GM23248 (cell line): Measurements from ENCODE around the gene EBF3. TPM values are rescaled to one million over a fixed set of nuclear protein-coding genes. Genes with fewer than 3 reads are reported as not detected.

Experiments used
- DNase-seq: peaks from one replicate; pipeline ENCODE4 v3.0.0-alpha.2; 2015
- H2AFZ ChIP-seq: fragments of 200-600 bp; sonication (generic); 2 replicates; pipeline ENCODE4 v1.6.1; 2016; ENCODE audit warnings: antibody characterized with exemption
- H3F3A ChIP-seq: fragments of 200-600 bp; sonication (generic); 2 replicates; pipeline ENCODE4 v1.6.1; 2016; ENCODE audit warnings: mild to moderate bottlenecking, antibody characterized with exemption, mixed run types; ENCODE audit not compliant: insufficient read depth
- H3K27ac ChIP-seq: fragments of 200-600 bp; sonication (generic); 2 replicates; pipeline ENCODE4 v1.5.1; 2016; ENCODE audit warnings: mild to moderate bottlenecking
- H3K27me3 ChIP-seq: fragments of 200-600 bp; sonication (generic); replicated peaks from 2 replicates; pipeline ENCODE4 v1.6.1; 2016; ENCODE audit warnings: mild to moderate bottlenecking; ENCODE audit not compliant: insufficient read depth
- H3K36me3 ChIP-seq: fragments of 200-600 bp; sonication (generic); 2 replicates; pipeline ENCODE4 v1.6.1; 2016; ENCODE audit warnings: low read depth, mild to moderate bottlenecking
- H3K4me1 ChIP-seq: fragments of 200-600 bp; sonication (generic); 2 replicates; pipeline ENCODE4 v1.6.1; 2016; ENCODE audit warnings: mild to moderate bottlenecking; ENCODE audit not compliant: insufficient read depth
- H3K4me2 ChIP-seq: fragments of 200-600 bp; sonication (generic); one replicate; pipeline ENCODE4 v1.6.1; 2016; ENCODE audit warnings: mild to moderate bottlenecking; ENCODE audit not compliant: unreplicated experiment
- H3K4me3 ChIP-seq: fragments of 200-600 bp; sonication (generic); 2 replicates; pipeline ENCODE4 v1.5.1; 2016; ENCODE audit warnings: mild to moderate bottlenecking
- H3K79me2 ChIP-seq: fragments of 200-600 bp; sonication (generic); 2 replicates; pipeline ENCODE4 v1.6.1; 2016; ENCODE audit warnings: mild to moderate bottlenecking; ENCODE audit not compliant: insufficient read depth
- H3K9ac ChIP-seq: fragments of 200-600 bp; sonication (generic); 2 replicates; pipeline ENCODE4 v1.6.1; 2016; ENCODE audit warnings: mild to moderate bottlenecking
- H3K9me2 ChIP-seq: fragments of 200-600 bp; sonication (generic); 2 replicates; pipeline ENCODE4 v1.6.1; 2016; ENCODE audit warnings: mixed run types, mild to moderate bottlenecking, moderate library complexity; ENCODE audit not compliant: insufficient read depth
- H3K9me3 ChIP-seq: fragments of 200-600 bp; sonication (generic); one replicate; pipeline ENCODE4 v1.6.1; 2017; ENCODE audit warnings: low read depth
- H4K20me1 ChIP-seq: fragments of 200-600 bp; sonication (generic); 2 replicates; pipeline ENCODE4 v1.6.0; 2016; ENCODE audit not compliant: insufficient read depth
- EZH2 ChIP-seq: fragments of 200-600 bp; sonication (generic); IDR thresholded peaks from 2 replicates; pipeline ENCODE4 v1.6.1; 2018; ENCODE audit warnings: antibody characterized with exemption, mild to moderate bottlenecking; ENCODE audit not compliant: insufficient read depth, poor library complexity, severe bottlenecking
- EZH2phosphoT487 ChIP-seq: fragments of 200-600 bp; sonication (generic); IDR thresholded peaks from 2 replicates; pipeline ENCODE4 v1.6.1; 2018; ENCODE audit warnings: antibody characterized with exemption, moderate library complexity, mild to moderate bottlenecking, low read depth; ENCODE audit not compliant: insufficient read depth
- WGBS, 2 experiments: methylation state at CpG; one replicate each; pipeline ENCODE4 v1.1.6; 2015 to 2017; ENCODE audit warnings: low lambda C conversion rate in 2 of 2, low coverage in 1 of 2; ENCODE audit errors: missing lambda C conversion rate in 2 of 2; 5-methylcytosine and 5-hydroxymethylcytosine counted together
- in situ Hi-C: fragments of 300-500 bp; cut with MboI; formaldehyde crosslinking; loops from 2 replicates; pipeline ENCODE4 v1.15.0; 2020
- polyA plus RNA-seq: library from polyadenylated mRNA; unstranded; fragments of >200 nt; fragmentation: Nextera tagmentation; extraction: Ambion mirVana; gene quantifications from 2 replicates; pipeline ENCODE4 v1.2.1, GENCODE V29; 2016
- total RNA-seq: library from RNA; depleted of rRNA; stranded (reverse); fragments of >200 nt; shearing (Covaris generic); gene quantifications from 2 replicates; pipeline ENCODE4 v1.2.3, GENCODE V29; 2014

The EBF3 gene
- total and polyA plus RNA-seq, 2 experiments from 2014 or later: 0.15 to 0.43 TPM

- no peak overlapping the region for H3K27ac ChIP-seq
- peak overlapping the region; percentile 44 for H3K4me2 ChIP-seq
- TF ChIP-seq EZH2phosphoT487 (peak; percentile 90), EZH2 (peak; percentile 95)
- no peaks in the 10 kb centered on the region for H3K9me2 ChIP-seq
- 9 to 10% methylated on average over 50 to 58 of the region's 58 CpGs for WGBS, 2 experiments
- in situ Hi-C loops: loop anchor here (25.0 kb wide), 1 partner anchor 933 kb away; no protein-coding TSS in a partner anchor
- H3K4me1 ChIP-seq: peaks cover 7% of the 10 kb centered on the region; the same call in 1 of the 2 replicates
- H3F3A ChIP-seq: no peaks in the 10 kb centered on the region
- no peak overlapping the region for H2AFZ ChIP-seq
- no peak overlapping the region for H3K9ac ChIP-seq
- DNase-seq: no peak
- no peaks in the 10 kb centered on the region for H4K20me1 ChIP-seq
- H3K27me3 ChIP-seq: peaks cover 69% of the 10 kb centered on the region
- H3K9me3 ChIP-seq: no peaks in the 10 kb centered on the region
- no peak overlapping the region; the same call in 1 of the 2 replicates for H3K4me3 ChIP-seq
- no peaks in the 10 kb centered on the region for H3K79me2 ChIP-seq
- no peaks in the 10 kb centered on the region for H3K36me3 ChIP-seq
Observed at GRCh38 chr10:129970465-129971364, 6.6 kb upstream of the EBF3 start.

GRCh38 chr10:129969911-129970464 is 5.9 kb upstream of the EBF3 start:
- 10 to 15% methylated on average over 14 of the region's 14 CpGs for WGBS, 2 experiments
- H3K79me2 ChIP-seq: no peaks in the 10 kb centered on the region
- no peak overlapping the region for H2AFZ ChIP-seq
- no peak for DNase-seq
- peaks cover 7% of the 10 kb centered on the region; the same call in 1 of the 2 replicates for H3K4me1 ChIP-seq
- H3K4me2 ChIP-seq: no peak overlapping the region
- H3K4me3 ChIP-seq: no peak overlapping the region
- no peak overlapping the region for H3K9ac ChIP-seq
- no peaks in the 10 kb centered on the region for H3F3A ChIP-seq
- no peaks in the 10 kb centered on the region for H3K9me2 ChIP-seq
- TF ChIP-seq EZH2 (peak; percentile 86), EZH2phosphoT487 (no peak)
- H3K36me3 ChIP-seq: no peaks in the 10 kb centered on the region
- no peak overlapping the region for H3K27ac ChIP-seq
- H4K20me1 ChIP-seq: no peaks in the 10 kb centered on the region
- peaks cover 76% of the 10 kb centered on the region for H3K27me3 ChIP-seq
- in situ Hi-C loops: loop anchor here (25.0 kb wide), 1 partner anchor 933 kb away; no protein-coding TSS in a partner anchor
- no peaks in the 10 kb centered on the region for H3K9me3 ChIP-seq

GRCh38 chr10:129969184-129969910 is 5.3 kb upstream of the EBF3 start:
- WGBS, 2 experiments: 11 to 12% methylated on average over 55 of the region's 68 CpGs
- Histone ChIP-seq H3K27ac (no peak overlapping the region), H3K36me3 (no peaks in the 10 kb centered on the region), H4K20me1 (no peaks in the 10 kb centered on the region), H3K4me1 (peaks cover 7% of the 10 kb centered on the region; the same call in 1 of the 2 replicates), H3K4me2 (no peak overlapping the region), H3K4me3 (no peak overlapping the region), H3F3A (no peaks in the 10 kb centered on the region), H2AFZ (no peak overlapping the region), H3K9ac (no peak overlapping the region), H3K9me3 (no peaks in the 10 kb centered on the region), H3K9me2 (no peaks in the 10 kb centered on the region), H3K79me2 (no peaks in the 10 kb centered on the region), H3K27me3 (peaks cover 82% of the 10 kb centered on the region)
- in situ Hi-C loops: loop anchor here (25.0 kb wide), 1 partner anchor 932 kb away; no protein-coding TSS in a partner anchor
- no peak for DNase-seq
- no peak for TF ChIP-seq EZH2phosphoT487
- TF ChIP-seq EZH2: no peak

- H2AFZ ChIP-seq: no peak overlapping the region
Observed at GRCh38 chr10:129968853-129969183, 4.7 kb upstream of the EBF3 start.

More at GRCh38 chr10:129968853-129969183, 4.7 kb upstream of the EBF3 start:
- H3K4me1 ChIP-seq: peaks cover 7% of the 10 kb centered on the region; the same call in 1 of the 2 replicates
- no peak overlapping the region for H3K27ac ChIP-seq
- no peak overlapping the region for H3K4me2 ChIP-seq
- no peaks in the 10 kb centered on the region for H3K9me3 ChIP-seq
- no peak overlapping the region for H3K4me3 ChIP-seq
- 2 to 6% methylated on average over 15 of the region's 15 CpGs for WGBS, 2 experiments
- no peaks in the 10 kb centered on the region for H4K20me1 ChIP-seq
- TF ChIP-seq EZH2phosphoT487 (0 out of 2 replicates have a peak, but pooled peaks have one; percentile 64), EZH2 (peak; percentile 18)
- H3K9ac ChIP-seq: no peak overlapping the region
- no peaks in the 10 kb centered on the region for H3K9me2 ChIP-seq
- DNase-seq: peak; percentile 77
- no peaks in the 10 kb centered on the region for H3K79me2 ChIP-seq
- H3F3A ChIP-seq: no peaks in the 10 kb centered on the region
- in situ Hi-C loops: loop anchor here (25.0 kb wide), 1 partner anchor 932 kb away; no protein-coding TSS in a partner anchor
- H3K36me3 ChIP-seq: no peaks in the 10 kb centered on the region
- H3K27me3 ChIP-seq: peaks cover 80% of the 10 kb centered on the region
